22Rv1 (cell line): ENCODE results near the gene GLIPR1.
"Not testable (repeated sequence)": the region's sequence is repeated elsewhere in the genome, so short reads cannot be mapped to it uniquely, and the experiment has no call there.

Source experiments
- H3K27ac ChIP-seq: fragments of 450-650 bp; 2 replicates; pipeline ENCODE4 v1.5.1; 2017
- CTCF ChIP-seq: fragments of 450-650 bp; IDR thresholded peaks from 2 replicates; pipeline ENCODE4 v1.5.1; 2017; ENCODE audit warnings: mild to moderate bottlenecking
- ZFX ChIP-seq: fragments of 450-650 bp; IDR thresholded peaks from 2 replicates; pipeline ENCODE4 v1.6.1; 2017; ENCODE audit warnings: antibody characterized with exemption, borderline replicate concordance

GLIPR1 gene

GRCh38 chr12:75477137-75477536 lies 3.4 kb upstream of the GLIPR1 start:
- H3K27ac ChIP-seq, result no peak overlapping the region
- TF ChIP-seq ZFX (no peak), CTCF (no peak)

DNA sequence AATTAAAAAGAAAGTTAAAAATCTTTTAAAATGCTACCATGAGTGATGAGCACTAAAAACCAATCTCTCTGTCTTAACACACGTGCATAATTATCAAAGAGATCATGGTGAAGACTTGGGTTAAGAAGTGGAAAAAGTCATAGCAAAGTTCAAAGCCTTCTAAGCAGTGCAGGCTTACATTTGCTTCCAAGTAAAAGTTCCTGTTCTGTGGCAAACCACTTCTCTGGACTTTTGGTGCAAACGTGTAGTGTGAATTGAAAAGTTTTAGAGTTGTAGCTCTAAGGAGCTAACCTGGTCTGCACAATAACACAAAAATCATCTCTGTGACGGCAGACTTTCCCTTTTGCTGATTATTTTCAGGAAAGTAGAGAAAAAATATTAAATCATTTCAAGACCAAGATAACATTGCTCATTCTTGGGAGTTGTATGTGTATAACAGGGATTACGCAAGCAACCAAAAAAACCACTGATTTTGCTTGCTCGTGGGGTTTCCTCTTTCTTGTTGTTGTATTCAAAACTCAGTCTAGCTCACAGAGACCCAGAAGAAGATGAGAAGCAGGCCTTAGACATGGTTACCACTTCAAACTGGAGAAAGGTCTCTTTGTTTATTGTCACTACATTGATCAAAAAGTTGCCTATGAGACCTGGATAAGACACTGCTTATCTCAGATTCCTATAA lies 2.3 kb upstream of the GLIPR1 start:
- TF ChIP-seq ZFX (no peak), CTCF (no peak)
- H3K27ac ChIP-seq, result no peak overlapping the region

GRCh38 chr12:75479963-75480461 lies 543 bp upstream of the GLIPR1 start:
- no peak overlapping the region for H3K27ac ChIP-seq
- TF ChIP-seq CTCF, result no peak
- TF ChIP-seq ZFX, result no peak

GRCh38 chr12:75481013-75481705 lies 604 bp downstream of the GLIPR1 start:
- no peak overlapping the region for H3K27ac ChIP-seq
- TF ChIP-seq CTCF (no peak), ZFX (no peak)

DNA sequence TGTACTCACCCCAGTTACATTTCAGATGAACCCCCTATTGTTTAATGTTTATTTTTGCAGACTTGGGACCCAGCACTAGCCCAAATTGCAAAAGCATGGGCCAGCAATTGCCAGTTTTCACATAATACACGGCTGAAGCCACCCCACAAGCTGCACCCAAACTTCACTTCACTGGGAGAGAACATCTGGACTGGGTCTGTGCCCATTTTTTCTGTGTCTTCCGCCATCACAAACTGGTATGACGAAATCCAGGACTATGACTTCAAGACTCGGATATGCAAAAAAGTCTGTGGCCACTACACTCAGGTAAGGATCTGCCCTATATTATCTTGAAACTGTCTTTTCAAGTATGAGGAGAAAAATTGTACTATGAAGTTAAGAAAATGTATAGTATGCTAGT lies 1.2 kb downstream of the GLIPR1 start:
- TF ChIP-seq ZFX, result no peak
- no peak for TF ChIP-seq CTCF
- no peak overlapping the region for H3K27ac ChIP-seq

DNA sequence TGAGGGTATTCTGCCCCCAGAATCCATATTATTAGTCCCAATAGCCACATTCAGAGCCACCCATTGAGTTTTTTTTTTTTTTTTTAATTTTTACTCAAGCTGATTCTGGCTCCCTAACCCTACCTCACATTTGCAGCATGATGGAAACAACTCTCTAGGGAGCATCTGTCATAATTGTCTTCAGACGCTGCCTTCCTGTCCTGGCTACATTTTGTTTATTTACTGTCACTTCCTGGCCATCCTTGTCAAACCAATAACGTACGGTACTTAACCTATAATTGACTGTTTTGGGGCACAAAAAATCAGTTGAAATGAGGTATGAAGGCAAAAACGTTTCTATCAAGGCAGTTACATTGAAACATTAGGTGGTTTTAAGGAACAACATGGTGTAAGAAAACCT lies 2.1 kb downstream of the GLIPR1 start:
- no peak overlapping the region for H3K27ac ChIP-seq
- TF ChIP-seq CTCF, result no peak
- no peak for TF ChIP-seq ZFX

DNA sequence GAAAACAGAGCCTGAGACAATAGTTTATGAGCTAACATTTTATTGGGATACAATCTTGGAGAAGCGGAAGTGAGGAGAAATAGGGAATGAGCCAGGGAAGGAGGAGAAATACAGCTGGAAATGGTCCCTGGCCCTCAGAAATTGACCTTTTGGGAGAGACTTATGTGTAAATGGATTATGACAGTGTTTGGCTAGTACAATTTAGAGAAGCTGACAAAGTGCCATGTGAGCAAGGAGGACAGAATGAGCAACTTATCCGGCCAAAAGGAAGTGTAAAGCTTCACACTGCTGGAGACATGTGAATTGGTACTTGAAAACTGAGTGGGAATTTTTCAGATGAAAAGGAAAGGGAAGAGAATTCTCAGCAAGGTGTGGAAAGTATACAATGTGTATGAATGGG lies 2.9 kb downstream of the GLIPR1 start:
- no peak for TF ChIP-seq CTCF
- TF ChIP-seq ZFX, result no peak
- no peak overlapping the region for H3K27ac ChIP-seq

DNA sequence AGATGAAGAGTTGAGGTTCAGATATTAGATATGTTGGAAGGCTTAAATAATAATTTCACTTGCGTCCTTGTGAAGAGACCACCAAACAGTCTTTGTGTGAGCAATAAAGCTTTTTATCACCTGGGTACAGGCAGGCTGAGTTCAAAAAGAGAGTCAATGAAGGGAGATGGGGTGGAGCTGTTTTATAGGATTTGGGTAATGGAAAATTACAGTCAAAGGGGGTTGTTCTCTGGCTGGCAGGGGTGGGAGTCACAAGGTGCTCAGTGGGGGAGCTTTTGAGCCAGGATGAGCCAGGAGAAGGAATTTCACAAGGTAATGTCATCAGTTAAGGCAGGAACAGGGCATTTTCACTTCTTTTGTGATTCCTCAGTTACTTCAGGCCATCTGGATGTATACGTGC lies 3.9 kb downstream of the GLIPR1 start:
- not testable (repeated sequence) for H3K27ac ChIP-seq
